Gastroesophageal sphincter (tissue), 3 donors: Measurements from ENCODE around the gene HIF1AN.

ENCODE experiments used
- CTCF ChIP-seq, 4 experiments: fragments of 200-600 bp in 2 of 4; fragments of 450-650 bp in 2 of 4; sonication (generic) in 1 of 4; IDR thresholded peaks; one replicate each; pipeline ENCODE4 v1.5.1; 2017 to 2019; ENCODE audit warnings: antibody characterized with exemption in 4 of 4, mild to moderate bottlenecking in 2 of 4, moderate library complexity in 2 of 4
- EP300 ChIP-seq: sonication (generic); formaldehyde crosslinking; IDR thresholded peaks from one replicate; pipeline ENCODE4 v1.6.1; 2017; ENCODE audit warnings: antibody characterized with exemption, mild to moderate bottlenecking
- POLR2A ChIP-seq, 2 donors: fragments of 450-650 bp; IDR thresholded peaks; one replicate each; pipeline ENCODE4 v1.6.1; 2017; ENCODE audit warnings: antibody characterized with exemption in 2 of 2, mild to moderate bottlenecking in 2 of 2, moderate library complexity in 1 of 2

- no peak for TF ChIP-seq CTCF (IDR thresholded peaks at IDR 0.05)
- no peak for TF ChIP-seq POLR2A (IDR thresholded peaks at IDR 0.05)
- TF ChIP-seq EP300: no peak
Observed at GRCh38 chr10:100537475-100537874, 1.7 kb downstream of the HIF1AN start.
